DMS53 treated with DMSO at 0.1 percent for 48 hours (cell line): ENCODE results near the gene CDC73.
"Not testable (repeated sequence)": the region's sequence is repeated elsewhere in the genome, so short reads cannot be mapped to it uniquely, and the experiment has no call there.

Experiments
- DNase-seq: peaks from one replicate; lab custom pipeline; 2025; ENCODE audit not compliant: unreplicated experiment; lab: John Stamatoyannopoulos, UW

Gene CDC73

GRCh38 chr1:193176113-193176512 lies 54.3 kb downstream of the CDC73 start:
- no peak for DNase-seq

DNA sequence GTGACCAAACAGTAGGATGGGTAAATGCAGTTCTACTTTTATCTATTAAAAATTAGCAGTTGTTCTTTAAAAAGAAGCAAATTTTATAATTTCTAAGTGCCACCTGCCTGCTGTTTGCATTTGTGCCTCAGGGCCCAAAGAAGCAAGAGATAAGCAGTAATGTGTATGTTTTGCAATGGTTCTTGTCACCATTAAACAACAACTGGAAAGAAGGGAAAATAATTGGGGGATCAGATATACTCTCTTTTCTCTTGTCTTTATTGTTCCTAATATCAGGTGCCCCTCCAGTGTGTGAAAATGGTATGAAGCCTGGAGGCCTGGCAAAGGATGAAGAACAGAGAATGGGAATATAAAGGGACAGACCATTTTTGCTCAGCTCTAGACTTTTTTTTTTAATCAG lies 55.0 kb downstream of the CDC73 start:
- DNase-seq: no peak

DNA sequence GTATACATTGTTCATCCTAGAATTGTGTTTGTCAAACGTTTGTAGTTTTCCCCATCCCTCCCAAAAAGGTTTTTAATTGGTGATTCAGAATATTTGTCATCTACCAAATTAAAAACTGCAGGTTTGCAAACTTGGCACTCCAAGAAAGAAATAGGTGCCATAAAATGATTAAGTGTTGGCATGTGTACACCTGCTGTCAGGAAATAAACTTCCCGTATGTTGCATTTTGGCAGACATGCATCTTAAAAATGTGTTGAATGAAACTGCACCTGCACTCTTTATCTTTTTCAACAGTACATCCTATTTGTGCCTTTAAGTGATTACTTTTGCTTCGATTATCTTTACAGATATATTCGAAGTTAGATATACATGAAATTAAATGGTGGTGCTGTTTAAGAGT lies 57.3 kb downstream of the CDC73 start:
- DNase-seq: no peak

DNA sequence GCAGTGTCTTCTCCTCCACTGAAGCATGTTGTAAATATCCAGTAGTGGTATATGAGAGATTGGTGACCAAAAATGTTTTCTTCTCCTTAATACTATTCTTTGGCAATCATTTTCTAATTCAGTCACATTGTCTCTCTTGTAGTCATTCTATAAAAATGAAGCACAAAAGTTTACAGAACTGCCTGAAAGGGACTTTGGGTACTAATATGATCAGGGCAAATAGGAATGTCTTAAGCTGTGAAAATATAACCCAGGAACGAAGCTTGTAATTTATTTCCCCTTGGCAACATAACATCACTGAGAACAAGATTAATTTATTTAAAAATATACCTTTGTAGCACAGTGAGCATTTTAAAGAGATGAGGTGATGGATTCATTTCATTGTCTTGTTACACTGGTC lies 59.7 kb downstream of the CDC73 start:
- DNase-seq: no peak

DNA sequence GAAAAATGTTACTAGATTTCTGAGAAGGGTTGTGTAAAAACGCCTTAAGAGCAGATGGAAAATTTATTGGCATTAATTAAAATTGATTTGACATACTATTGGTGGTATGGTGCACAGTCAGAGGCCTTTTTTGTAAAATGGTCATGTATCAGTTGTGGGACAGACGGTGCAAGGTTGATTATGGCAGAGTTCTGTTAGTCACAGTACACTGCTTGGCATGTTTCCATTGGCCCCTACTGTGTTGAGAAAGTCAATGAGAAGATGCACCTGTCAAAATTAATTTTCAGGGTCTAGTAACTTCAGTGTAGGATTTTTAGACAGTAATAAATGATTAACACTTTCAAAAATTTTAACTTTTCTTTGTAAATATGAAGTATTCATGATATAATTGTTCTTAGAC lies 60.2 kb downstream of the CDC73 start:
- no peak for DNase-seq

DNA sequence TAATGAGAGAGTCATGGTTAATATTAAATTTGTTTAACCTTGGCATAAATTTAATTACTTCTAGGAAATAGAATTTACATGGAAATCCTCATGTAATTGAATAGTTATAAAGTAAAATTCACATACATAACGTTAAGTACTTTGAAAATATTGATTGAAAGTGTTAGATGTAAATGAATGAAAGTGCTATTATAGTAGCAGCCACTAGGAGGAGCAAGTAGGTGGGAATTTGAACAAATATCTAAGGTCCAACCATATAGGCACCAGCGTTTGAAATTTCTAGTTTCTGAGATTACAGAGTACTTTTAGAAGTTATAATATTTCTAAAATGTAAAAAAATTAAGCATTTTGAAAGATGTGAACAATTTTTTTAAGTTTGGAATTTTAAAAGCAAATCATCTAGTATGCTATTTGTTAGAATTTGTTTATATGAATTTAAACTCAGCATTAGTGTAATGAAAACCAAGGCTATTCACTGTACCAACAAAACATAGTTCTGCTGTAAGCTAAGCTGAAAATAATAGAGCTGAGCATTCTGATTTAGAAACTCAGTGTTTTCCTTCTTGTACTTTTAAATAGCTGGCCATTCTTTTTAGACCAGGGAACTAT lies 61.3 kb downstream of the CDC73 start:
- peak; percentile 67 for DNase-seq

DNA sequence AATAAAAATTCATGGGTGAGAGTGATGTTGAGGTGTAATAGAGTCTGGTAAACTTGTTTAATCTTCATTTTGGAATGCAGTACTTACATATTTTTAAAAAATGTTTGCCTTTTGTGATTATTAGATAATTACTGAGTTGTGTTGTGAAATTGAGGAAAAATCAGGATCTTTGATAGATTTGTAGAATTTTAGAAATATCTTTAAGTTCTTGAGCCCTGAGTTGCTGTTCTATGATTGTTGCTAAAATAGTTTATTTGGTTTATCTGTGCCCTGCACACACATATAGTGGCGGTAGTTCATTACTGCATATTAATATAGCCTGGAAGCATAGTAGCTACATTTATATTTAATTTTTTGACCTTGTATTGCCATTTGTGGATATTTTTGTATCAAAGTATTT lies 62.9 kb downstream of the CDC73 start:
- no peak for DNase-seq

GRCh38 chr1:193185211-193185610 lies 63.4 kb downstream of the CDC73 start:
- DNase-seq: no peak

DNA sequence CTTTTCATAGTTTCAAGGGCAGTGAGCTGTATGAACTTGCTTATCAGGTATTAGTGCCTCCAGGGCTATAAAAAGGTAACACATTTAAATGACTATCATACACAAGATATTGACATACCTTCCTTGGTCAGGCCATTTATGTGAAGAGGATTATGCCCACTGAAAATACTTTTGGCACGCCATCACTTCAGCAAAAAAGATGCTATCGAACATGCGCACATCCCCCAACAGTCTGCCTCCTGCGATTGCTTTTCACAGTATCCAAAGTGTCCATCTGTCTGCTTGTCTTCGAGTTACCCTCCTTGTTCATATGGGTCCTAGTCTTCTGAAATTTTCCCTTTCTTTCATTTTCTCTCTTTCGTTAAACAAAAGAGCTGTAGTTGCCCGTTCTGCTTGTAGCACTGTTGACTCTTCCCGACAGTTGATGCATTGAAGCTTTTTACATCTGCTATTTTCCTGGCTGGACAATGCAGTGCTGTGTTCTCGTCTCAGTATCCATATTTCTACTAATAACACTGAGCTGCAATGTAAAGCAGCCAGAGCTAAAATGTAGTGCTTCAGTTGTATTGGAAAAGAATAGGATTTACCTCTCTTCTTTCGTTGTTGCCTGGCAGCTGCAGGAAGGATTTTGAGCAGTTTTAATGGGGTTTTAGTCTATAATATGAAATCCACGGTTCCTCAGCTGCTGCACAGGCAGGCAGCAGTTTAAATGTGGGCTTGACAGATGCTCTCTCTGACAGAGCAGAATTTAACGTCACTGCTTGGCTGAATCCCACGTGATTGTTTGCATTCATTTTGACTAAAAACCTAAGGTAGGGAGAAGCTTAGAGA lies 64.3 kb downstream of the CDC73 start, which contains the start of gene B3GALT2:
B3GALT2 (minus strand) TSS at position 713 of the 831 bp plus-strand sequence. CDS start 5,051 bp downstream, outside the sequence.
- peak; percentile 60 for DNase-seq

DNA sequence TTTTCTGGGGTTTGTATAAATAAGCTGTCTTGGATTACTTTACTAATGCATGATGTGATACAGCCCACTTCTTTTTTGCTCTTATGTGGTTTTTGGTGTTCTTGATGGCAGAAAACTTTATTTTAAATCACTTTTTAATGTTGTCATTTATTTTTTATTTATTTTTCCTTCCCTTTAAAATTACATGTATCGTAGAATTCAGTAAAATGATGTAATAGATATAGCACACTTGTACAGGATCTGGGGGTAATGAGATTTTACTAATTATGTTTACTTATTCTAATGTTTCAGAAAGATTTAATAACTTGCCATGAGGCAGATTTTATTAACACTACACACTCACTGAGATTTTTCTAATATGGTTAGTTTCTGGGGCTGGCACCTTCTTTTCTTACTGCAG lies 65.3 kb downstream of the CDC73 start:
- DNase-seq: no peak

GRCh38 chr1:193188915-193189314 lies 67.1 kb downstream of the CDC73 start:
- DNase-seq: not testable (repeated sequence)

DNA sequence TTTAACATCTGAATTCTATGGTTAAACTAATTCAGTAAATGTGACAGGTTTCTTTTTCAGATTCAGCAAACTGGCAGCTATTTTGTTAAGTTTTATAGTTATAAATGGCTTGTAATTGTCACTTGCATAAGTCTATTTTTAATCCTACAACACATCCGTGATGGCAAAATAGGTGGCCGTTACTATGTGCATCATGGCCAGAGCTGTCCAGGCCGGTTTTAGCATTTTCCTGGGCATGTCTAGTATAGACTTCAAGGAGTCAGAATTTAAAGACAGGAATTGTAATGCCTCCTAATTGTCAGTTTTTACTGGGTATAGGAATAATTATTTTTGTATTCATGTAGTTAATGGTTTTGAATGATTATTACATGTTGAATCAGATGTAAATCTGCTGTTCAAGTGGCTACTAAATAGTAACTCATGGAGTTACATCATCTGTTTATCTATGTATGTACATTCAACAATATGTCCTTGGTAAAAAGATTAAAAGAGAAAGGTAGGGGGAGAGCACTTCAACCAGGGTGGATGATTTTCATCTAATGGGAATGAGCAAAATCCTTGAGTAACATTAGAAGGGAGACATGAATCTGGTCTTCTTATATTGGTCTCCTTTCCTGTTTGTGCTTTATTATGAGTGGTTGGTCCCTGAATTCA lies 67.7 kb downstream of the CDC73 start:
- no peak for DNase-seq

DNA sequence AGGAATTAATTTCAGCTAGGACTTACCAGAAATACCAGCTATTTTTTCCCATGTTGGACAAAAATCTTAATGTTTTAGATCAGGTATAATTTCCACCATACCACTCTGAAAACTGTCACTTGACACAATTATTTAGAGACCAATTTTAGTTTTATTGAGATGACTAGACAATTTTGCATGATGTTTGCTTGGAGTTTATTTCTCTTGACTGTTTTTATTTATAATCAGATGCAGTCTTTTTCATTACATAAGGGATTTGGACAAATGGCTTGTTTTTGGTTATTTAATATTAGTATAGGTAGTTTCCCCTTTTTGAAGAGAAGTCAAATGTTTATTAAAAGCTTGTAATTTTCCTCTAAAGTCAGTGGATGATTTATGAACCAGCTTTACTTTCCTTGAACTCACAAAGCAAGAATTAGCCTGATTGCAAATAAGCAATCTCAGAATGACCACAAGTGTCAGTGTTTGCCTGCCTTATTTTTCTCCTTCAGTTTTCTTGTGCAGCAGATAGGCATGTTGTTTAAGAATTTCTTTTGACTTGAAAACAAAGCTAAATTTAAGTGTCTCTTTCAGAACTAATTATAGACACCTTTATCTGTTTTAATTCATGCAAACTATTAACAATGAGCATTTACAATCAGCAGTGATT lies 68.4 kb downstream of the CDC73 start:
- no peak for DNase-seq

DNA sequence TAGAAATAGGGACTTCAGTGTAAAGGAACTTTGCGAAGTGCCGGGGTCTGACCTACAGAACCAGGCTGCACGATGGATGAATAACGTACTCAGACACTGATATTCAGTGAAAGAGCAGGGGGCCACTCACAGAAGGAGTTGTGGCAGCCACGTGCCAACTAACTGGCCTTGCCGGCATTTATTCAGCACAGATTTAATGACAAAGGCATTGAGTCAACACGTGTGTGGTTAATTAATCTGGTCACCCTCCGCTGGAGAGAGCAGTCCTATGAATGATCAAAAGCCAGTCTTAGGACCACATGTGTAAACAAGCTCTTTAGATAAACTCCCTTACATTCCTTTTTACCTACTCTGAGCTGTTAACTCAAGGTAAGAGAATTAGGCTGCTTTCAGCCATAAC lies 70.8 kb downstream of the CDC73 start:
- DNase-seq: no peak

DNA sequence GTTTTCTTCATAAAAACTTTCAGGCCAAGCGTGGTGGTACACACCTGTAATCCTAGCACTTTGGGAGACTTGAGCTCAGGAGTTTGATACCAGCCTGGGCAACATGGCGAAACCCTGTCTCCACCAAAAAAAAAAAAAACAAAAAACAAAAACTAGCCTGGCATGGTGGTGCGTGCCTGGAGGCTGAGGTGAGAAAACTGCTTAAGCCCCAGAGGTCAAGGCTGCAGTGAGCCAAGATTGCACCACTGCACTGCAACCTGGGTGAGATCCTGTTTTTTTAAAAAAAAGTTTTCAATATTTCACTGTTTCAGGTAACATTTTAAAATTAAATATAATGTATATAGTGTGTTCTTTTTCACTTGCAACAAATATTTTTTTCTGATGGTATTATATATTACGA lies 78.1 kb downstream of the CDC73 start:
- DNase-seq: no peak

GRCh38 chr1:193201021-193201420 lies 79.2 kb downstream of the CDC73 start:
- no peak for DNase-seq

DNA sequence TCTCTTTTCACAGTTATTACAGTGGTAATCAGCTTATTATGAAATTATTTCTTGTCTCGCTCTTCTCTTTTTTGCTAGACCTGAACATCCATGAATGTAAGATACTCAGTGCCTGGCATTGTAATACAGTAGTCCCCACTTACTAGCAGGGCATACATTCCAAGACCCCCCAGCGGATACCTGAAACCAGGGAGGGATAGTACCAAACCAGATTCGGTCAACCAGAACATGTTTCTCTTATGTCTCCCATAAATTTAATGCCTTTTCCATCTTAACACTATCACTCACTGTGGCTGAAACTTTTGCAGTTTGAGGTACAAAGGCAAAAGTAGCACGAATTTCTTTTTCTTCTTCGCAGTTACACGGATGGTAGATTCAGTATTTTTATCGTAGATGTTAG lies 89.2 kb downstream of the CDC73 start:
- DNase-seq: no peak

GRCh38 chr1:193211539-193211938 lies 89.7 kb downstream of the CDC73 start:
- DNase-seq: no peak

GRCh38 chr1:193212637-193213036 lies 90.8 kb downstream of the CDC73 start:
- no peak for DNase-seq

DNA sequence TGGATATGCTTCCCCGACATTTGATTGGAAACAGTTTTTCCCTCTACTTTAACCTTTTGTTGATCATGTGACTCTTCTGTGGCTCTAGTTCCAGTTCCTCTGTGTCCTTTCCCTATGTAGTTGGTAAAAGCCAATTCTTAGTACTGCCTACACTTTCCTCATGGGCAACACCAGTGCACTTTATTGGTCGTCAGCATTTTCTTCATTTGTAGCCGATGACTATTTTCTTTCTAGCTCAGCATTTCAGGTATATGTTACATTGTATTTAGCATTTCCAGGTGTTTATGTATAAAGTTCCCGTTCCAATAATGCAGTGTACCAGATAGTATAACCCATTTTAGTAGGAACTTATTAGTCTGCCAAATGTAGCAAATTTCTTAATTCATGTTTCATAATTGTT lies 92.2 kb downstream of the CDC73 start:
- DNase-seq: no peak

DNA sequence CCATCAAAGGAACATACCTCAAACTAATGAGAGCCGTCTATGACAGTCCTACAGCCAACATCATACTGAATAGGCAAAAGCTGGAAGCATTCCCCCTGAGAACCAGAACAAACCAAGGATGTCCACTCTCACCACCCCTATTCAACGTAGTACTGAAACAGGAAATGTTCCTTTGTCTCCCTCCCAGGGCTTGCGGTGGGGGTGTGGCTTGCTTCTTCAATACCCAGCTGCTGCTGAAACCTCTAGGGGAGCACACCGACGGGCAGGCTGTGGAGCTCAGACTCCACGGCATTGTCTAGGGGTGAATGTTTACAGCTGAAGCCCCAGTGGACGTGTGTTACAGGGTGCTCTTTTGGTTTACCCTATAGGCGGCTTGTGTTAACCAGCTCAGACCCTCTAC lies 95.1 kb downstream of the CDC73 start:
- no peak for DNase-seq

- DNase-seq: no peak
Measured at GRCh38 chr1:193219391-193219790, 97.6 kb downstream of the CDC73 start.
